NCI-H128 (cell line): ENCODE measurements around the gene ACER2.
"Not testable (repeated sequence)": the region's sequence is repeated elsewhere in the genome, so short reads cannot be mapped to it uniquely, and the experiment has no call there.

Experiments
- DNase-seq: peaks from one replicate; lab custom pipeline; 2025; ENCODE audit not compliant: unreplicated experiment; lab: John Stamatoyannopoulos, UW

The ACER2 gene

DNA sequence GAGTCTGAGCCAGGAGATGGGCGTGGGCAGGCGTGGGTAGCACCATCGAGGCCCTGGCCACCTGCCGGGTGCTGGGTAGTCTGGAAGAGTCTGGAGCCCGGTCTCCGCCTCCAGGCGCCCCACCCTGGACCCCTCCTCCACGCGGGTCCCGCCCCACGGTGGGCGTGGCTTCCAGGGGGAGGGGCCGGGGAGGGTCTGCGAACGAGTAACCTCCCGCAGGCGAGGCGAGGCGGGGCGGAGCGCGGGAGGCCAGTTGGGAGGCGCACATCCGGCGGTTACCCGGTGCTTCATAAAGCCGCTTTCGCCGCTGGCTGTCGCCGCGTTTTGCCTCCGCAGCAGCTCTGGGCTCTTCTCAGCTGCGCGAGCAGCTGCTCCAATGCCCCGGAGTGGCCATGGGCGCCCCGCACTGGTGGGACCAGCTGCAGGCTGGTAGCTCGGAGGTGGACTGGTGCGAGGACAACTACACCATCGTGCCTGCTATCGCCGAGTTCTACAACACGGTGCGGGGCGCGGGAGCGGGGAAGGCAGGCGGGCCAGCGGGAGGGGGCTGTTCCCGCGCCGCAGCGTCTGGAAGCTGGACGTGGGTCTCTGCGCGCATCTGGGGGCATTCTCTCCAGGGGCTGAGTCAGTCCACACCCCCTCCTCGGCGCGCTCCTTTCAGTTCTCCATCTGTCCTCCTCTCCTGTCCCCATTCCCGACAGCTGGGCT lies at the start of gene ACER2:
TSS of gene ACER2 (plus strand) at position 317 of the 708 bp plus-strand sequence. CDS start at position 393, 76 bp downstream.
- DNase-seq, result peak; percentile 91

GRCh38 chr9:19369107-19369506 lies 39.7 kb upstream of the ACER2 start:
- DNase-seq, result no peak

DNA sequence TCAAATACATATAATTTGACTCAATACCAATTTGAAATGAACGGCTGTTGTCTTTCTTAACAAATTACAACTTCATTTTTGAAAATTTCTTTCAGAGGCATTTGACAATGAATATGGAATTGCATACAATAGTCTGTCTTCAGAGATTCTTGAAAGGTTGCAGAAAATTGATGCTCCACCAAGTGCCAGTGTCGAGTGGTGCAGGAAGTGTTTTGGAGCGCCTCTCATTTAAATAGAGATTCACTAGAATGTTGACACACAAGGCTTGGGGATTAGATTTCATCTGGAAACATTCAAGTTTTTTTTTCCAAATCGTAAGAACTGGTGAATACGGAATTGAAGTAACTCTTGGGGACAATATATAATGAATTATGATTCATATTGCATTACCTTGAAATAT lies 36.9 kb upstream of the ACER2 start:
- no peak for DNase-seq

GRCh38 chr9:19372567-19372966 lies 36.2 kb upstream of the ACER2 start:
- DNase-seq, result no peak

DNA sequence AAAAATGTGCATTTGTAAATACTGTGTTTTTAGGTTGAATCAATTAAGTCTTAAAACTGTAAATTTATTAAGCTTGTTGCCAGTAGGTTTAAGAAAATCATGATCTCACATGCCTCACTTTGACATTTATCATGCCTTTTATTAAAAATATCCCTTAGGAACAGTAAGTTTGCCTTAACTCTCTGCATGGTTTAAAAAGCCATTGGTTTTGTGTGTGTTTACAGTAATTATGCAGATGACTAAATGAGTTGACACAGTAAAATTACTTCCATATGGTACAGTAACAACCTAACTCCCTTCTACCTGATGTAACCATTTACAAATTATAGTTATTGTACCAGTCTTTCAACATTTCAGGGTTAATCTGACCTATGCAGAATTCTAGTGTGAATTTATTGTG lies 35.3 kb upstream of the ACER2 start:
- no peak for DNase-seq

DNA sequence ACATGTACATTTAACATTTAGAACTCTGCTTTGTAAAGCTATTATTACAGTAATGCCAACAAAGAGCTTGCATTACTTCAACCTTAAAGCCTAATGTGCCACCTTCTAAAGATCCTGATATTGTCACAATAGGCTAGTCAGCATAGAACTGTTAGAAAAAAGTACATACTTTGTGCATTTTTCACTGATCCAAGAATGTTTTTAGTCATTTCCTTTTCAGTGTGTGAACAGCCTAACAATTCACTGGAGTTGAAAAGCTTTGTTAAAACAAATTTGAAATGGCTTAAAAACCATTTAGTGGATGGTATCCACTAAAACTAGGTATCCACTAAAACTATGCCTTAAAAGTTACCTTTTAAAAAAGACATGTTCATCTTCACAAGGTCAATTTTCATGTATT lies 33.3 kb upstream of the ACER2 start:
- no peak for DNase-seq

DNA sequence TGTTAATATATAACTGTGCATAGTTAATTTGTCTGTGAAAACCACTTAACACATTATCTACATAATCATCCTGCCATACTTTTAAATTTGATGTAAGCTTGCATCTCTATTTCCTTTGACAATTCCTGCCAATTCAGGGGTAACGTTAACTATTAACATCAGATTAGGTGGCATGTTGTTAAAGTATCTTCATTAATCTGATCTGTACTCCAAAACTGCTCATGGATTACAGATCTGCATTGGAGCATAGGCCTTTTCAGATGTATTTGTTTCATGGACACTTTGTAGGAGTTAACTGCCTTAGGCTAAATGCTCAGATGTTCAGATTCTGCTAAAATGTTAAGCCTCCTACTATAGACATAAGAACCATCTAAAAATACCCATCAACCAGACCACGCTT lies 31.9 kb upstream of the ACER2 start:
- DNase-seq, result no peak

DNA sequence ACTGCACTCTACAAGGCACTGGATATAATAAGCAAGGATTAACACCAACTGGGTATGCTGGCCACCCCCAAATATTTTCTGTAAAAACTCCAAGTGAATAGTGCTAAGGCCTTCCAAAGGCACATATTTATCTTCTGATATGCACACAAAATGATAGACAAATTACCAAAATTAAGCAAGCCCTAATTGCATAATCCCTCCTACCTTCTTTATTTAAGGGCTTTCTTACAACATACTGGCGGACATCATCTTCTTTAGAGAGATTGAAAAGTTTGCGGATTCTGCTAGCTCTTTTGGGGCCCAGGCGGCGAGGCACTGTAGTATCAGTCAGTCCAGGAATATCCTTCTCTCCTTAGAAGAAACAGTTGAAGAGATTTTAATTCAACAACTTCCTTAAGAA lies 30.6 kb upstream of the ACER2 start:
- DNase-seq, result no peak

DNA sequence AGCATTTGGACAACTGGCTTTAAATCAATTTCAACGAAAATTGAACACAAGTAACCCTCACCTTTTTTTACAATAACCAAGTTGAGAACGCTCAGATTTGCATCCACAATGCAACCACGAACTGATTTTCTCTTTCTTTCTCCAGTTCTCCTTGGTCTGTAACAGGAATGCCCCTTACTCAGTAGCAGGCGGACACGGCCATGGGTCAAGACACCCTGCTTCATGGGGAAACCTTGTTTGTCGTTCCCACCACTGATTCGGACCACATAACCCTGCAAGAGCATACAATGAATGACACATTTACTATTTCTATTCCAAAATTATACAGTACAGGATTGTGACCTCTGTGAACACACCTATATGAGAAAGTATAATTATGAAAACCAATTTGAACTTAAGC lies 30.2 kb upstream of the ACER2 start:
- DNase-seq, result no peak

- DNase-seq, result no peak
These were observed 29.5 kb upstream of the ACER2 start for GRCh38 chr9:19379283-19379682.

GRCh38 chr9:19379697-19380046 lies 29.1 kb upstream of the ACER2 start:
- DNase-seq, result no peak

GRCh38 chr9:19380826-19381075 lies 28.1 kb upstream of the ACER2 start:
- no peak for DNase-seq

GRCh38 chr9:19381656-19382055 lies 27.2 kb upstream of the ACER2 start:
- DNase-seq, result no peak

DNA sequence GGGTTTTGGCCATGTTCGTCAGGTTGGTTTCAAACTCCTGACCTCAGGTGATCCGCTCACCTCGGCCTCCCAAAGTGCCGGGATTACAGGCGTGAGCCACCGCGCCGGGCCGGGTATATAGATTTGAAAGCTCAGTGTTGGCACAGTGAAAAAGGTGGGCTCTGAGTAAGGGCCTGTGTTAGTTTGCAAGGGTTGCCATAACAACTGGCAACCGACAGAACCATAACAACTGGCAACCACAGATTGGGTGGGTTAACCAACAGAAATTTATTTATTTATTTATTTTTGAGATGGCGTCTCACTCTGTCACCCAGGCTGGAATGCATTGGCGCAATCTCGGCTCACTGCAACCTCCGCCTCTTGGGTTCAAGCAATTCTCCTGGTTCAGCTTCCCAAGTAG lies 23.6 kb upstream of the ACER2 start:
- not testable (repeated sequence) for DNase-seq

DNA sequence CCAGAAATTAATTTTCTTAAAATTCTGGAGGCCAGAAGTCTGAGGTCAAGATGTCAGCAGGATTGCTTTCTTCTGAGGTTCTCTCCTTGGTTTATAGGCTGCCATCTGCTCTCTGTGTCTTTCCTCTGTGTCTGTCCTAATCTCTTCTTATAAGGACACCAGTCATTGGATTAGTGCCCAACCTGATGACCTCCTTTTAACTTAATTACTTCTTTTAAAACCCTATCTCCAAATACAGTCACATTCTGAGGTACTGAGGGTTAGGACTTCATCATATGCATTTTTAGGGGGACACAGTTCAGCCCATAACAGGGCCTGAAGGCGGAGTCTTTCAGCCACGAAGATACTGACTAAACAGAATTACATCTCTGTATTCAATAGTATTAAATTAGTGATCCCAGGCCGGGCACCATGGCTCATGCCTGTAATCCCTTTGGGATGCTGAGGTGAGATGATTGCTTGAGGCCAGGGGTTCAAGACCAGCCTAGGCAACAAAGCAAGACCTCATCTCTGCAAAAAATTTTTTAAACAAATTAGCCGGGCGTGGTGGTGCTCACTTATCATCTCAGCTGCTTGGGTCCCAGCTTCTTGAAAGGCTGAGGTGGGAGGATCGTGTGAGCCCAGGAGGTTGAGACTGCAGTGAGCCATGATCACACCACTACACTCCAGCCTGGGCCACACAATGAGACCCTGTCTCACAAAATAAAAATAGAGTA lies 22.9 kb upstream of the ACER2 start:
- no peak for DNase-seq

DNA sequence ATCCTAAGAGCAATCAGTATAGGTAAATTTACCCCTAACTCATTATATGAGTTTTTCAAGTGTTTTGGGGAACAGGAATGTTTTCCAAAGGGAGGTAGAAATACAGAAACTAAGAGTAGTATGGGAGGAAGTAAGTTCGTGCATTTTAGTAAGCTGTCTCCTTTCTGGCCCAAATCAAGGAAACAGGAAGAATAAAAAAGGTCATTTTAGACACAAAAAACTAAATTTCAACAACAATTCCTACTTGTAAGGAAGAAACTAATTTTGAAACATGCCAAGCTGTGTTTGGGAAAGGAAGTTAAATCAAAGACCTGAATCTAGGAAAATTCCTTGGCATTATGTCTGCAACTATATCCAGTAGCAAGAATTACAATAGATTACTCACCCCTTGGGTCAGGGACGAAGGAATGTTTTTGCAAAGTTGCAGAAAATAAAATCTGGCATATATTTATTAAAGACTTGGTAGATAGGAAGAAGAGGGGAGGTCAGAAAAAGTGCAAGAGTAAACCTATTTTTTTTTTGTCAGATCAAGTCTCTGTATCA lies 22.2 kb upstream of the ACER2 start:
- no peak for DNase-seq

GRCh38 chr9:19387317-19387716 lies 21.5 kb upstream of the ACER2 start:
- no peak for DNase-seq

- DNase-seq, result not testable (repeated sequence)
These were observed 19.3 kb upstream of the ACER2 start for GRCh38 chr9:19389539-19389938.

GRCh38 chr9:19397845-19398244 lies 11.0 kb upstream of the ACER2 start:
- no peak for DNase-seq

DNA sequence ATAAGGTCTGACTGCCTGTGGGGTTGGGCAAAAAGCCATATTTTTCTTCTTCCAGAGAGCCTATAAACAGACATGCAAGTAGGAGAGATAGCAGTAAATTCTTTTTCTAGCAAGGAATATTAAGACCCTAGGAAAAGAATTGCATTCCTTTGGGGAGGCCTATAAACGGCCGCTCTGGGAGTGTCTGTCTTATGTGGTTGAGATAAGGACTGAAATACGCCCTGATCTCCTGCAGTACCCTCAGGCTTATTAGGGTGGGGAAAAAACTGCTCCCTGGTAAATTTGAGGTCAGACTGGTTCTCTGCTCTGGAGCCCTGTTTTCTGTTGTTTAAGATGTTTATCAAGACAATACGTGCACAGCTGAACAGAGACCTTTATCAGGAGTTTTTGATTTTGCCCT lies 5.6 kb upstream of the ACER2 start:
- DNase-seq, result not testable (repeated sequence)

DNA sequence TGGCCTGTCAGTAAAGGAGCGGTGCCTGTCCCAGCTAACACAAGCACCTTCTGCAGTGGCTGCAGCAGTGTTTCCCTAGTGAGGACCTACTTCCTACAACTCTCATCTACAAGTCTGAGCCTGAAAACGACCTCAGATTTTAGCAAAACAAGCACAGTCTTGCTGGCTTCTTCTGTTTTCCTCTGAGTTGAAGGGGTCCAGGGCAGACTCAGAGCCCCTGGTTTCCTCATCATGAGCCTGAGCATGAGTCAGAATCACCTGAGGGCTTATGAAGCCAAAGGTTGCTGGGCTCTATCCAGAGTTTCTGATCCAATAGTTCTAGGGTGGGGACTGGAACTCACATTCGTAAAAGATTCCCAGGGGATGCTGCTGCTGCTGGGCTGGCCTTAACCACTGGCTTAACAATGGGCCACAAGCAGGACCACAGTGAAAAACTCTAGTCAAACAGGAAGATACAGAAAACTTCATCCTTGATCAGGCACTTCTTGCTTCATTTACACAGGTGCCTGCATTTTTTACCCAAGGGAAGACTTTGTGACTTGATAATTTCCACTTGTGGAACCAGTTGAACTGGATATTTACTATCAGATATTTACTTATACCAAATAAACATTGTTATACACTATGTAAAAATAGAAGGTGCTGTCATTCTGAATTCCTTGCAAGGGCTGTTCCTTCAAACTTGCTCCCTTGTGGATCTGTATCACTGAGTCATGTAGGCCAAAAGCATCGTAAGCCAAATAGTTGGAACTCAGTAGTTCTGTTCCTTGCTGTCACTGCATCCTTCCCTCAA lies 4.3 kb upstream of the ACER2 start:
- no peak for DNase-seq

GRCh38 chr9:19405771-19406170 lies 3.0 kb upstream of the ACER2 start:
- no peak for DNase-seq
